Glutamatergic neuron (in vitro differentiated cells): ENCODE results near the gene CLDN17. TPM values are rescaled to one million over a fixed set of nuclear protein-coding genes. Genes with fewer than 3 reads are reported as not detected.

Source experiments
- DNase-seq: peaks from one replicate; pipeline ENCODE4 v3.0.0; 2022
- H3K27ac Mint-ChIP-seq: one replicate; pipeline ENCODE4 v1.8.0; 2020; ENCODE audit warnings: mild to moderate bottlenecking, mixed read lengths, inconsistent platforms; ENCODE audit not compliant: unreplicated experiment
- H3K27me3 Mint-ChIP-seq: one replicate; pipeline ENCODE4 v1.8.0; 2020; ENCODE audit warnings: mild to moderate bottlenecking, moderate library complexity, mixed read lengths, inconsistent platforms; ENCODE audit not compliant: unreplicated experiment
- H3K36me3 Mint-ChIP-seq: one replicate; pipeline ENCODE4 v1.8.0; 2020; ENCODE audit warnings: mild to moderate bottlenecking, mixed read lengths, inconsistent platforms; ENCODE audit not compliant: unreplicated experiment
- H3K4me1 Mint-ChIP-seq: one replicate; pipeline ENCODE4 v1.8.0; 2020; ENCODE audit warnings: mild to moderate bottlenecking, low read depth, mixed read lengths, inconsistent platforms; ENCODE audit not compliant: unreplicated experiment
- H3K4me3 Mint-ChIP-seq: one replicate; pipeline ENCODE4 v1.8.0; 2020; ENCODE audit warnings: mild to moderate bottlenecking, mixed read lengths, inconsistent platforms; ENCODE audit not compliant: unreplicated experiment
- H3K9me3 Mint-ChIP-seq: one replicate; pipeline ENCODE4 v1.8.0; 2020; ENCODE audit warnings: mild to moderate bottlenecking, moderate library complexity, mixed read lengths, inconsistent platforms; ENCODE audit not compliant: unreplicated experiment
- total RNA-seq: library from RNA; stranded (reverse); fragmentation: NEBNext Ultra II Directional; extraction: Animal tissue kit (Norgen Biotek cat#: 25700); gene quantifications from one replicate; pipeline ENCODE4 v1.2.1, GENCODE V29; 2021; ENCODE audit not compliant: unreplicated experiment
- TF ChIP-seq, protein P1 (sequence below): fragments of 200-600 bp; sonication (generic); IDR thresholded peaks from one replicate; pipeline ENCODE4 v1.5.0; 2021; ENCODE audit not compliant: partially characterized antibody, unreplicated experiment

Gene CLDN17
- total RNA-seq, 1 donor from 2014 or later: not detected

DNA sequence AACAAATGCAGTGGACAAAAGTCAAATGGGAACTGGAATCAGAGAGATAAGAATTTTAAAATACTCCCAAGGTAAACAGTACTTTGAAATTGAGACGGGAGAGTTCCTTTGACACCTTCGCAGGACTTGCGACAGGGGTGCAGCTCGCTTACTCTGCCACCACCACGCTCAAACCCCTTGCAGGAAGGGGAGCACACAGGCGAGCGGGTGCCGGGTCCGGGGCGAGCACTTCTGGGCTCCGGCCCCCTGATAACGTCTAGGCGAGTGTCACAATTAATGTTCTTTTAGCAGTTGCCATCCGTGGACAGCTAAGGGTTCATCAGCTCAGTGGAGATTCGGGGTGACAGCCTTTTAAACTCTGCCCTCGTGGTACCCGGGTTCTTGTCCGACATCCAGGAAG lies 37.4 kb downstream of the CLDN17 start:
- no peak for DNase-seq
- TF ChIP-seq, protein P1, sequence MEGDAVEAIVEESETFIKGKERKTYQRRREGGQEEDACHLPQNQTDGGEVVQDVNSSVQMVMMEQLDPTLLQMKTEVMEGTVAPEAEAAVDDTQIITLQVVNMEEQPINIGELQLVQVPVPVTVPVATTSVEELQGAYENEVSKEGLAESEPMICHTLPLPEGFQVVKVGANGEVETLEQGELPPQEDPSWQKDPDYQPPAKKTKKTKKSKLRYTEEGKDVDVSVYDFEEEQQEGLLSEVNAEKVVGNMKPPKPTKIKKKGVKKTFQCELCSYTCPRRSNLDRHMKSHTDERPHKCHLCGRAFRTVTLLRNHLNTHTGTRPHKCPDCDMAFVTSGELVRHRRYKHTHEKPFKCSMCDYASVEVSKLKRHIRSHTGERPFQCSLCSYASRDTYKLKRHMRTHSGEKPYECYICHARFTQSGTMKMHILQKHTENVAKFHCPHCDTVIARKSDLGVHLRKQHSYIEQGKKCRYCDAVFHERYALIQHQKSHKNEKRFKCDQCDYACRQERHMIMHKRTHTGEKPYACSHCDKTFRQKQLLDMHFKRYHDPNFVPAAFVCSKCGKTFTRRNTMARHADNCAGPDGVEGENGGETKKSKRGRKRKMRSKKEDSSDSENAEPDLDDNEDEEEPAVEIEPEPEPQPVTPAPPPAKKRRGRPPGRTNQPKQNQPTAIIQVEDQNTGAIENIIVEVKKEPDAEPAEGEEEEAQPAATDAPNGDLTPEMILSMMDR: no peak
- no peaks in the 10 kb centered on the region for H3K4me1 Mint-ChIP-seq
- no peak overlapping the region for H3K27ac Mint-ChIP-seq
- no peaks in the 10 kb centered on the region for H3K9me3 Mint-ChIP-seq
- H3K4me3 Mint-ChIP-seq: no peak overlapping the region
- H3K27me3 Mint-ChIP-seq: peaks cover 5% of the 10 kb centered on the region
- H3K36me3 Mint-ChIP-seq: no peaks in the 10 kb centered on the region

DNA sequence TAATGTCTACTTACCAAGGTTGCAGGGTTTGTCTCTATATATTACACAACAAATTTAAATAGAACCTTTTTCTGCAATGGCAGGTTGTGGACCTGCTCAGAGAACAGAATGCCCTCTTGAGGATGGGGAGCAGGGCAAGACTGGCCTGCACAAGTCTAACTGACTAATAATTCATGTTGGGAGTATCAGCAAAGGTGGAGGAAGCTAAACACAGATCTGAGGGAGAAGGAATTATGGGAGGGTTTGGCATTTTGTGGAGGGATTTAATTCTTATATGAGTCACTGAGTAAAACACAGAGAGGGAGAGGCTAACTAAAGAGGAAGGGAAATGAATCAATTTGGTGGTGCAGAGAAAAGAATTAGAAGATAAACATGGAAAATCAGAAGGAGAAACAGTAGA lies 40.0 kb downstream of the CLDN17 start:
- no peaks in the 10 kb centered on the region for H3K36me3 Mint-ChIP-seq
- H3K27me3 Mint-ChIP-seq: peaks cover 5% of the 10 kb centered on the region
- no peaks in the 10 kb centered on the region for H3K9me3 Mint-ChIP-seq
- no peak overlapping the region for H3K27ac Mint-ChIP-seq
- H3K4me3 Mint-ChIP-seq: no peak overlapping the region
- no peak for DNase-seq
- no peaks in the 10 kb centered on the region for H3K4me1 Mint-ChIP-seq
- TF ChIP-seq, protein P1: no peak

DNA sequence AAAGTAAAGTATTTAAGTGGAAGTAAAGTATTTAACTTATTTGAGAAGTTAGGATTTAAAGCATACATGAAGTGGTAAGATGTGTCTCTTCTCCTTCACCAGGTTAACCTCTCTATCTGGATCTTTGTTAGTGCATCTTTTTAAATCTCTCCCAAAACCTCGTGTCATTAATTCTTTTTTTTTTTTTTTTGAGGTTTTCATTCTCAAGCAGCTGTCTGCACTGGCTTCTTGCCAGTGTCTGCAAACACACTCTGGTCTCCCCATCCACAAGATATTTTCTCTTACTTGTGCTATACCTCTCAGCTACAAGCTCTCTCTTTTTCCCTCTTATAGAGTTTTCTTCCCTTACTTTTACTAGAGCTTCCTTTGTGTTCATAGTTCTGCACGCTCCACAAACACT lies 49.0 kb downstream of the CLDN17 start:
- Mint-ChIP-seq H3K9me3 (no peaks in the 10 kb centered on the region), H3K4me1 (peaks cover 6% of the 10 kb centered on the region), H3K27me3 (no peaks in the 10 kb centered on the region), H3K4me3 (no peak overlapping the region), H3K27ac (no peak overlapping the region), H3K36me3 (no peaks in the 10 kb centered on the region)
- no peak for DNase-seq
- TF ChIP-seq, protein P1: no peak

DNA sequence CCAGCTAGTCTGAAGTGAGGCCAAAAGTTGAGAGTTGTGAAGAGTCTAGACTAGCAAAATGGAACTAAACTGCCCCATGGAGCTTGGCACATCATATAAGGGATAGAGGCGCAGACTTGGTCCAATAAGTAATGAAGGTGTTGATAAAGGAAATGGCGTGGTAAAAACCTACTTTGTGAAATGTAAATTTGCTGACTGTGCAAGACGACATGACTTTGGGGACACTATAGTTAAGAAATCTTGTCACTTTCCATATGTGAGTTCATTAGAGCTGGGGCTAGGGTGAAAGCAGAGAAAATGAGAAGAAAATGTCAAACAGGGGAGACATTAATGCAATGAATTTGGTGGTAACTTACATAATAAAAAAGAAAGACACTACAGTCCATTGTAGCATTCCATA lies 50.1 kb downstream of the CLDN17 start:
- Mint-ChIP-seq H3K4me3 (no peak overlapping the region), H3K27me3 (no peaks in the 10 kb centered on the region), H3K27ac (no peak overlapping the region), H3K4me1 (peaks cover 6% of the 10 kb centered on the region), H3K36me3 (no peaks in the 10 kb centered on the region), H3K9me3 (no peaks in the 10 kb centered on the region)
- TF ChIP-seq, protein P1: no peak
- no peak for DNase-seq

Other genes with a start within 250 kb of the CLDN17 start
- gene GRIK1, start 226.8 kb downstream of the CLDN17 start, total RNA-seq: 0.39 TPM
- not detected for gene CLDN8, start 49.3 kb upstream of the CLDN17 start, total RNA-seq
- not detected for gene KRTAP24-1, start 116.1 kb upstream of the CLDN17 start, total RNA-seq
- gene KRTAP25-1, start 122.7 kb upstream of the CLDN17 start, total RNA-seq: not detected
- not detected for gene KRTAP26-1, start 153.5 kb upstream of the CLDN17 start, total RNA-seq
- not detected for gene KRTAP27-1, start 170.9 kb upstream of the CLDN17 start, total RNA-seq
- gene KRTAP23-1, start 181.8 kb upstream of the CLDN17 start, total RNA-seq: not detected
- not detected for gene KRTAP13-2, start 205.5 kb upstream of the CLDN17 start, total RNA-seq
- gene KRTAP13-1, start 229.2 kb upstream of the CLDN17 start, total RNA-seq: not detected